Stimulated activated CD8-positive, alpha-beta memory T cell treated with anti-CD3 and anti-CD28 coated beads, Interleukin-12 subunit alpha, Interleukin-12 subunit beta, amount 100 ng/mL, for 24 hours (primary cell): ENCODE data around the gene CARMIL3.
A peak's percentile ranks its signal among the peaks of the same experiment; 100 is the strongest.
"Not testable (repeated sequence)": the region's sequence is repeated elsewhere in the genome, so short reads cannot be mapped to it uniquely, and the experiment has no call there.

ENCODE experiments used
- DNase-seq: peaks from one replicate; pipeline ENCODE4 v3.0.0-alpha.2; 2020; ENCODE audit errors: extremely low read depth

The CARMIL3 gene

DNA sequence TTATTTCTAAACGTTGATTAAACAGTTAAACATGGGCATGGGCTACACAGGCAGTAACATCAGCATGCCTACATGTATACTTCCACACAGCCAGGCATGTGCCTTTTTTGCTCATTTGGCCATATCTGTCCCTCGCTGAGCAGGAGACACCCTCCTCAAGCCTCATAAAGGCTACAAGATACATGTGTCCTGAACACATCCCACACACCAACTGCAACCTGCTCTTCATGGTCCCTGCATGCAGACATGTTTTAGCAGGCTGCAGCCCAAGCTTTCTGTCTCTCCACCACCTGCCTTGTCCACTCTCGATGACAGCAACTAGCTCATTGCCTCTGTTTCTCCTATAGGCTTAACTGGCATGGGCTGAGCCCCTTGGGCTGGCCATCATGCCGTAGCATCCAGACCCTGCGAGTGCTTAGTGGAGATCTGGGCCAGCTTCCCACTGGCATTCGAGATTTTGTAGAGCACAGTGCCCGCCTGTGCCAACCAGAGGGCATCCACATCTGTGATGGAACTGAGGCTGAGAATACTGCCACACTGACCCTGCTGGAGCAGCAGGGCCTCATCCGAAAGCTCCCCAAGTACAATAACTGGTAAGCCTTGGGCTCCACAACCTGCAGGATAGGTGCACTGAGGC, 44.9 kb downstream of the CARMIL3 start:
- DNase-seq, result no peak

DNA sequence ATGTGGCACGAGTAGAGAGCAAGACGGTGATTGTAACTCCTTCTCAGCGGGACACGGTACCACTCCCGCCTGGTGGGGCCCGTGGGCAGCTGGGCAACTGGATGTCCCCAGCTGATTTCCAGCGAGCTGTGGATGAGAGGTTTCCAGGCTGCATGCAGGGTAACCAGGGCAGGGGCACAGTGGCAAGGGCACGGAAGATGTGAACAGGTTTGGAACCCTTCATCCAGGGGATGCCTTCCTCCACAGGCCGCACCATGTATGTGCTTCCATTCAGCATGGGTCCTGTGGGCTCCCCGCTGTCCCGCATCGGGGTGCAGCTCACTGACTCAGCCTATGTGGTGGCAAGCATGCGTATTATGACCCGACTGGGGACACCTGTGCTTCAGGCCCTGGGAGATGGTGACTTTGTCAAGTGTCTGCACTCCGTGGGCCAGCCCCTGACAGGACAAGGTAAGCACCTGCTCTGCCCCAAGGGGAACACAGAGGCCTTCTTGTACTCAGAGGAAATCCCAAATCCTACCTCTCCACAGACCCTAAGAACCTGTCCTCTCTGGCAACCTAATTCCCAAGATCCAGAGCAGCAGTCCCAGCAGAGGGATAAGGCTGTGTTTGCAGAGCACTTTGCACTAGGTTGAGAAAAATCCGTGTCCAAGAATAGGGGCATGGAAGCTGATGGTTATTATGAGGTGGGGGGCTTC, 46.6 kb downstream of the CARMIL3 start:
- DNase-seq, result no peak

GRCh38 chr14:24098927-24099813, 47.4 kb downstream of the CARMIL3 start:
- DNase-seq, result no peak

DNA sequence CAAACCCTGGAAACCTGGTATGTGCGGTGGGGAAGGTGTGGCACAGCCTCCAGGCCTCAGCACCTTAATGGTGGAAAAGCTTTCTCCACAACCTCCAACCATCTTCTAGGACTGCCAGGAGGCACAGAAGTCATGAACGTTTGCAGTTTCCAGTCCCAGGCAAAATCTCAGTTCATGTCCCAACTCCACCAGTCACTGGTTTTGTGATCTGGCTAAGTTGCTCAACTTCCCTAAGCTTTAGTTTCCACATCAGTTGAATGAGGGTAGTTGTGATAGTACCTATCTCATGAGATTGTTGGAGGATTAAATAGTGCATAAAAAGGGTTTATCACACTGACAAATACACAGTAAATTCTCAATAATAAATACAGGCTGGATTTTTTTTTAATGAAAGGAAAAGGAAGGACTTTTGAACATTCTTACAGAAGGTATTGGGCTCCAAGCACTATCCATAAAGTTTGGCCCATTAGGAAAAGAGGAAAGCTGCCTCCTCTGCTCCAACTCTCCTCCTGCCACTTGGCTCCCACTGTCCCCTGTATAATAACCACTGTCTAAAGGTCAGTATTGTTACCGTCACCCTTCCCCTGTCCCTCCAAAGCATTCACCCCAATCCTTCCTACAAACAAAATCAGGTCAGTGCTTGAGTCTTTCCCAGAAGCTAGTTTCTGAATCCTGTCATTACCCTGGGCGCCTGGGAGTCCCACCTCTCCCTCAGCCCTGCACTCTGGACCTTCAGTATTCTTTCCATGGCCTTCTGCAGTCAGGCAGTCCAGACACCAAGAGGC, 48.6 kb downstream of the CARMIL3 start:
- DNase-seq, result no peak

GRCh38 chr14:24100982-24101494, 49.2 kb downstream of the CARMIL3 start:
- DNase-seq, result no peak

- no peak for DNase-seq
These were observed 50.7 kb downstream of the CARMIL3 start for GRCh38 chr14:24102357-24103048.

DNA sequence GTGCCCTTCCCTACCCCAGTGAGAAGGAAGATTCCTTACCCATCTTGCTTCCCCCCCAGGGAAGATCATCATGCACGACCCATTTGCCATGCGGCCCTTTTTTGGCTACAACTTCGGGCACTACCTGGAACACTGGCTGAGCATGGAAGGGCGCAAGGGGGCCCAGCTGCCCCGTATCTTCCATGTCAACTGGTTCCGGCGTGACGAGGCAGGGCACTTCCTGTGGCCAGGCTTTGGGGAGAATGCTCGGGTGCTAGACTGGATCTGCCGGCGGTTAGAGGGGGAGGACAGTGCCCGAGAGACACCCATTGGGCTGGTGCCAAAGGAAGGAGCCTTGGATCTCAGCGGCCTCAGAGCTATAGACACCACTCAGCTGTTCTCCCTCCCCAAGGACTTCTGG, 51.6 kb downstream of the CARMIL3 start:
- DNase-seq, result no peak

- DNase-seq, result not testable (repeated sequence)
These were observed 53.9 kb downstream of the CARMIL3 start for GRCh38 chr14:24105609-24106239.

DNA sequence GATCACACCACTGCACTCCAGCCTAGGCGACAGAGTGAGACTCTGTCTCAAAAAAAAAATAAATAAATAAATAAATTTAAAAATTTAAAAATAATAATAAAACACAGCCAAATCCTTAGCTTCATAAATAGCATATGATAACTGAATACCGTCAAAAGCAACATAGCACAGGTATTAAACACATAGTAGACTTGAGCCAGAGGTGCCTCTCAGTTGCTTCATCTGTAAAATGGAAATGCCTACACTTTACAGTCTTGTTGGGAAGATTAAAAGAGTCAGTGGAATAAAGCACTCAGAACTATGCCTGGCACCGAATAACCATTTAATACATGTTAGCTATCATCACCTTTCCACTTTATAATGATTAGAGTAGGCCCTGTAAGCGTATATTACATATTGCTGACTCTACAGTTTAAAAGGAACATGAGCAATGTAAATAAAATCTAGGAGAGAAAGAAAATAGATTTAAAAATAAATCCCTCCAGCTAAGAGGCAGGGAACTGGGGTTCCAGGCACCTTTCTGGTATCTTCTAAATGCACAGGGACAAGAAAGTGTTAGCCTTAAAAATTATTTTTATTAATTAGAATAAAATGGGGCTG, 55.0 kb downstream of the CARMIL3 start:
- no peak for DNase-seq

- DNase-seq, result no peak
These were observed 56.6 kb downstream of the CARMIL3 start for GRCh38 chr14:24108336-24108874.

GRCh38 chr14:24110060-24110459, 58.3 kb downstream of the CARMIL3 start:
- DNase-seq, result no peak

- DNase-seq, result no peak
These were observed 58.7 kb downstream of the CARMIL3 start for GRCh38 chr14:24110523-24110922.

DNA sequence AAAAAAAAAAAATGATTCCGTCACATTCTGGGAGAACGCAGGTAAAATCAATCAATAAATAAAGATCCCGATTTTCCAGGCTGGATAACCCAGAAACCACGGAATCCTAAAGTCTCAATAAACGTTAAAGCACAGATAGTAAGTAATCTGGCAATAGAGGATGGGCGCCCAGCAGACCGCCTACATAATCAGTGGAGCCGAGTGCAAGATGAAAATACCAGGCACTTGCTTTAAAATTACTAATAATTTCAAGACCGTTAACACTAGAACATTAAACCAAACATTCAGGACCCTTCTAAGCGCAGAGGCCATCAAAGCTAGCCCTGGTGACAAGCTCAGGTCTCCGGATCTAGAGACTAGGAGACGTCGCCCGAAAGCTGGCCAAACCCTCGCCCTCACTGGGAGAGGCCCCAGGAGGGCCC, 61.6 kb downstream of the CARMIL3 start:
- no peak for DNase-seq

DNA sequence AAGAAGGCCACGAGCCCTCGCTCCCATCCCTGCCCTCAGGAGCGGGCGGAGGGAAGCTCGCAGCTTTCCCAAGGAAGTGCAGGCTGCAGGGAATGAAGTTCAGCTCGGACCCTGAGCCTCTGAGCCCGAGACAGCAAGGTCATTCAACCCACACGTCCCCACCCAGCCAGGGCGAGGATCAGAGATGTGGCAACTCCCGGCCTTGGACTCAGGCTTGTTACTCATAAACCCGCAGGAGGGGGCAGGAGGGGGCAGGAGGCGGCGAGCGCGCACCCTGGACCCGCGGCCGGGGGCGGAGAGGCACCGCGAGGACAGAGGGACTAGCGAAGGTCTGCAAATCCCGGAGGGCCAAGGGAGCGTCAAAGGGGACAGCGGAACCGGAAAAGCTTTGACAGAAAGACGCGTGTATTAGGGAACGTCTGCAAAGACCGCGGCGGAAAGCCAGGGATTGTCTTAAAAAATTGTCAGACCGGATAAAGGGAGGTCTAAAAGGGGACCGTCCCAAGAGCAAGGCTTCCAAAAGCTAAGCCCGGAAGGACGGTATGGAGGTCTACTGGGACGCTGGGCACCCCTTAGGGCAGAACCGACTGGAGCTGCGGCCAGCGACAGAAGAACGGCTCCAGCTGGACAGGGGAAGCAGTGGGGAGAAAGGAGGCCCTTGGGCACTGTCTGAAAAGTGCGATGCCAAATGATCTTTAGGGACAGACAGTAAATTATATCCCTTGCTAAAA, 62.2 kb downstream of the CARMIL3 start:
- DNase-seq, result peak; percentile 52

DNA sequence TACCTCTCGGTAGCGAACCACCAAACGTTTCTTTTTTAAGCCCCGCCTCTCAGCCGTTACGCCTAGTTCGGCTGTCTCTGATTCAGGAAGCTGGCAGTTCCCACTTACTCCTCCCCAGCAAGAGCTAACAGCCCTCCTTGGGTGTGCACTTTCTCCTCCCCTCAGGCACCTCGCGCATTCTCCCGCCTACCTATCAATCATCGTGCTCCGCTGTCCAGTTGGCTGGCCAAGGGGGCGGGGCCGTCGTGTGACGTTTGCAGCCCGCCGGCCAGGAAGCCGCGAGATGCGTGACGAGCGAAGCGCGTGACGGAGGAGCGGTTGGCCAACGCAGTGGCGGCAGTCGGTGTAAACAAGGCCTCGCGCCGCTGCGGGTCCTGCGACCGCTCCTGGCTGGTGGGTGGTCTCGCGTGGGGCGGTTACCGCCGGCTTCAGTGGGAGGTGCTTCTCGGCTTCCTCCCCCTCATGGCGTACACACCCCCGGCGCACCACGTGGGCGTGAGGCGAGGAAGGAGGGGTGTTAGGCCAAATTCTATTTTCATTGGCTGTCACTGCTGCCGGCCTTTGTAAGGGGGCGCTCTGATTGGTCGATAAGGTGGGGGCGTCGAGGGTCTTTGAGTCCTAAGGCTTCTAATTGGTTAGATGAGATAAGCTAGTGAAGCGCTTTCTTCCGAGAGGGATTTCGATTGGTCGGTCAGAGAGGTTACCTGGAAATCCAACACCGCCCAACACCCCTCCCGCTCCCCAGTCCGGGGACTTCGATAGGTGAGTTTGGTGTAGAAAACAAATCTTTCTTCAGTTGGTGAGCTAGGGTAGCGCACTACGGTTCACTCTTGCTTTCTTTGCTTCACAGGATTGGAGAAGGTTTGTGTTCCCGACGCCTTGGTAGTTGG, 63.0 kb downstream of the CARMIL3 start, which contains the start of the genes DCAF11 and NRL:
TSS of gene DCAF11 (plus strand) at position 246 of the 890 bp plus-strand sequence. CDS start 818 bp downstream, outside the sequence.
TSS of gene NRL (minus strand) at position 418 of the 890 bp plus-strand sequence. CDS start 32,101 bp downstream, outside the sequence.
- peak; percentile 93 for DNase-seq

- no peak for DNase-seq
These were observed 63.8 kb downstream of the CARMIL3 start for GRCh38 chr14:24115422-24116127.
